HepG2 (cell line): ENCODE results near the gene SRCIN1. TPM values are rescaled to one million over a fixed set of nuclear protein-coding genes. Genes with fewer than 3 reads are reported as not detected.

Experiments
- ATAC-seq: fragments of 200-7000 bp; cut with Tn5 transposase; 3 replicates; pipeline ENCODE4 v1.9.1; 2020; ENCODE audit warnings: mild to moderate bottlenecking, moderate library complexity
- BruUV-seq: library from RNA; stranded (reverse); fragments of 400-500 nt; replicated peaks from 2 replicates; lab custom pipeline; 2021; lab: Mats Ljungman, UMichigan
- CTCF ChIA-PET: fragments of 300-600 bp; formaldehyde crosslinking; extraction: SDS; loops from one replicate; lab custom pipeline; 2021; ENCODE audit warnings: low total read pairs, inconsistent platforms, low intra/inter-chr PET ratio; lab: Yijun Ruan, JAX
- POLR2A ChIA-PET: fragments of 350-600 bp; sonication (Branson Sonifier 250); formaldehyde crosslinking; loops from one replicate; lab custom pipeline; 2020; ENCODE audit warnings: antibody characterized with exemption, inconsistent platforms; lab: Yijun Ruan, JAX
- DNase-seq: peaks from one replicate; pipeline ENCODE4 v3.0.0-alpha.2; 2015; ENCODE audit warnings: low spot score
- FAIRE-seq: peaks from 3 replicates; lab custom pipeline; 2011; peaks lifted over from hg19 to GRCh38; lab: Jason Lieb, UNC
- H2AFZ ChIP-seq: one replicate; pipeline ENCODE4 v1.6.1; 2011; ENCODE audit warnings: low read length, inconsistent platforms
- H3K27ac ChIP-seq: fragments of 300-600 bp; 3 replicates; pipeline ENCODE4 v1.8.0; 2011; ENCODE audit warnings: mixed run types, mild to moderate bottlenecking, mixed read lengths, low read length, inconsistent platforms; ENCODE audit not compliant: insufficient read depth; ENCODE audit errors: extremely low read length
- H3K27me3 ChIP-seq, 2 experiments: fragments of 200-600 bp in 1 of 2; 2 replicates in 1 of 2; 3 replicates in 1 of 2; pipeline versions ENCODE4 v1.6.0 to v1.8.0; 2011; ENCODE audit warnings: low read length in 2 of 2, mild to moderate bottlenecking in 2 of 2, moderate library complexity in 2 of 2, inconsistent platforms in 1 of 2; ENCODE audit not compliant: insufficient read depth in 2 of 2, control insufficient read depth in 1 of 2
- H3K36me3 ChIP-seq, 2 experiments: fragments of 200-600 bp in 1 of 2; replicated peaks in 1 of 2; 2 replicates in 1 of 2; 3 replicates in 1 of 2; pipeline versions ENCODE4 v1.5.1 to v1.8.0; 2011; ENCODE audit warnings: low read length in 2 of 2, inconsistent platforms in 1 of 2; ENCODE audit not compliant: insufficient read depth in 2 of 2, control insufficient read depth in 1 of 2
- H3K4me1 ChIP-seq: 2 replicates; pipeline ENCODE4 v1.5.1; 2012; ENCODE audit warnings: low read length, inconsistent platforms; ENCODE audit not compliant: insufficient read depth
- H3K4me2 ChIP-seq: 2 replicates; pipeline ENCODE4 v1.6.0; 2011; ENCODE audit warnings: low read depth, low read length, inconsistent platforms
- H3K4me3 ChIP-seq, 3 experiments: fragments of 200-600 bp in 1 of 3; sonication (generic), shearing (Covaris generic) in 1 of 3; replicated peaks in 1 of 3; 2 replicates each; pipeline ENCODE4 v1.5.1; 2011 to 2016; ENCODE audit warnings: low read length in 3 of 3, inconsistent platforms in 2 of 3, low read depth in 2 of 3, mild to moderate bottlenecking in 2 of 3, control low read depth in 1 of 3, mixed read lengths in 1 of 3; ENCODE audit not compliant: insufficient read depth in 1 of 3
- H3K79me2 ChIP-seq: one replicate; pipeline ENCODE4 v1.6.1; 2011; ENCODE audit warnings: low read length, inconsistent platforms; ENCODE audit not compliant: insufficient read depth
- H3K9ac ChIP-seq: 2 replicates; pipeline ENCODE4 v1.6.0; 2011; ENCODE audit warnings: mild to moderate bottlenecking, low read depth, low read length, inconsistent platforms; ENCODE audit not compliant: insufficient read depth
- H3K9me3 ChIP-seq: 2 replicates; pipeline ENCODE4 v1.5.1; 2012; ENCODE audit warnings: mild to moderate bottlenecking, low read length
- H4K20me1 ChIP-seq: 2 replicates; pipeline ENCODE4 v1.6.0; 2011; ENCODE audit warnings: inconsistent platforms, mild to moderate bottlenecking, low read length, moderate library complexity; ENCODE audit not compliant: insufficient read depth
- E2F1 ChIP-seq: sonication (generic); formaldehyde crosslinking; IDR thresholded peaks from 2 replicates; pipeline ENCODE4 v1.5.0; 2020; ENCODE audit warnings: missing genetic modification reagents
- MXI1 ChIP-seq: IDR thresholded peaks from 3 replicates; pipeline ENCODE4 v1.6.1; 2012; ENCODE audit warnings: low read depth, low read length, inconsistent platforms, borderline replicate concordance
- SNAPC4 ChIP-seq: sonication (generic); formaldehyde crosslinking; IDR thresholded peaks from 2 replicates; pipeline ENCODE4 v1.4.0; 2020; ENCODE audit warnings: mild to moderate bottlenecking, missing genetic modification reagents
- SOX13 ChIP-seq, 3 experiments: fragments of 450-650 bp in 1 of 3; sonication (generic) in 1 of 3; formaldehyde crosslinking in 1 of 3; IDR thresholded peaks in 2 of 3; conservative IDR thresholded peaks in 1 of 3; 2 replicates each; pipeline versions ENCODE4 v1.5.0 to v1.6.1; 2016 to 2020; ENCODE audit warnings: antibody characterized with exemption in 1 of 3, mild to moderate bottlenecking in 1 of 3, missing compliant biosample characterization in 1 of 3, missing genetic modification reagents in 1 of 3, moderate library complexity in 1 of 3
- SP140L ChIP-seq: sonication (generic); formaldehyde crosslinking; IDR thresholded peaks from 2 replicates; pipeline ENCODE4 v1.4.0; 2020; ENCODE audit warnings: missing genetic modification reagents, borderline replicate concordance
- TEAD2 ChIP-seq: sonication (generic); formaldehyde crosslinking; IDR thresholded peaks from 2 replicates; pipeline ENCODE4 v1.9.0; 2021; ENCODE audit warnings: missing genetic modification reagents
- TEF ChIP-seq: sonication (generic); formaldehyde crosslinking; IDR thresholded peaks from 2 replicates; pipeline ENCODE4 v1.5.0; 2020; ENCODE audit warnings: missing genetic modification reagents
- ZNF337 ChIP-seq: sonication (generic); formaldehyde crosslinking; IDR thresholded peaks from 2 replicates; pipeline ENCODE4 v1.5.1; 2020; ENCODE audit warnings: missing genetic modification reagents, low read depth, mild to moderate bottlenecking, borderline replicate concordance
- ZUFSP ChIP-seq: sonication (generic); formaldehyde crosslinking; IDR thresholded peaks from 2 replicates; pipeline ENCODE4 v1.9.0; 2021; ENCODE audit warnings: missing genetic modification reagents, mild to moderate bottlenecking, borderline replicate concordance
- WGBS: methylation state at CpG from one replicate; pipeline ENCODE4 v1.1.6; 2017; ENCODE audit warnings: low lambda C conversion rate; 5-methylcytosine and 5-hydroxymethylcytosine counted together
- in situ Hi-C: cut with HindIII; loops from 2 replicates; pipeline ENCODE4 v1.10.0; 2017; ENCODE audit warnings: low pct_unique_long_range_greater_than_20kb; ENCODE audit not compliant: extremely low pct_ligation_motif_present
- intact Hi-C: fragments of 100-400 bp; cut with micrococcal nuclease; formaldehyde crosslinking; loops from one replicate; pipeline ENCODE4 v1.10.0; 2022; ENCODE audit not compliant: unreplicated experiment
- polyA plus RNA-seq, 8 experiments: library from polyadenylated mRNA; depleted of rRNA in 3 of 8; stranded (reverse) in 7 of 8; unstranded in 1 of 8; fragments of >200 nt; fragmentation: Illumina TruSeq in 4 of 8; extraction: Trizol in 4 of 8; gene quantifications; 2 replicates each; pipeline versions ENCODE4 v1.2.1 to v1.2.3, GENCODE V29; 2011 to 2016; ENCODE audit warnings: low read depth in 4 of 8, missing spikeins in 1 of 8, mixed read lengths in 1 of 8; ENCODE audit not compliant: insufficient read depth in 1 of 8
- total RNA-seq, 5 experiments: library from RNA; depleted of rRNA; stranded (reverse); fragments of >200 nt; fragmentation: Illumina TruSeq; extraction: Trizol; gene quantifications; 2 replicates each; pipeline ENCODE4 v1.2.3, GENCODE V29; 2016; ENCODE audit warnings: low read depth in 1 of 5
- TF ChIP-seq, protein P1 (sequence below): sonication (generic); formaldehyde crosslinking; IDR thresholded peaks from 2 replicates; pipeline ENCODE4 v1.4.0; 2020; ENCODE audit warnings: missing genetic modification reagents

The SRCIN1 gene
- total and polyA plus RNA-seq, 2 of the 13 experiments (the other 11 are each of a cell fraction or from before 2014, with no cell fraction given), result 1.2 to 9.6 TPM

DNA sequence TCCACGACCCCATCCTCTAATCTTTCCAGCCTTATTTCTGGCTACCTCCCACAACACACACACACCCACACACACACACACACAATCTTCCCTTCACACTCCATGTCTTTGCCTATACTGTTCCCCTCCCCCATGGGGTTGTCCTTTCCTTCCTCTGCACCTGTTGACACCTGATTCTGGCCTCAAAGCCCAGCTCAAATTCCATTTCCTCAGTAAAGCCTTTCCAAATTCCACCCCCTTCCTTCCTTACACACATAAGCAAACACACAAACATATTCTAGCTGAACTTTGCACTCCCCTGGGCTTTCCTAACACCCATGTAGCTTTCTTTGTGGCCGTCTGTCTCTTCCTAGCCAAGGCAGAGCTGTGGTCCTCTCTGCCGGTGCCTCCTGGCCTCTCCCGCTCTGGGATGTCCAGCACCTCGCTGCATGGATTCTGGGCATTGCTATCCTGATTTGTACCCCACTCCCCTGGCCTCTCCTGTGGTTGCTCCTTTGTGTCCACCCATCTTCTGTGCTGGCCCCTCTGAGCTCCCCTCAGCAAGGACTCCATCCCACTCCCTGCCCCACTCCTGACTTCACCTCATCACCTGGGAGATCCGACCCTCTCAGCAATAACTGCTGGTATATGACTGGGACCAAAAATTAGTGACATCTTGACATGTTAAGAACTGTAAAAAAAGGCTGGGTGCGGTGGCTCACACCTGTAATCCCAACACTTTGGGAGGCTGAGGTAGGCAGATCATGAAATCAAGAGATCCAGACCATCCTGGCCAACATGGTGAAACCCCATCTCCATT is 8.4 kb upstream of the SRCIN1 start (continued):
- no peak for TF ChIP-seq TEF (CRISPR knock-in tag)
- no peak for TF ChIP-seq TEAD2 (CRISPR knock-in tag)

DNA sequence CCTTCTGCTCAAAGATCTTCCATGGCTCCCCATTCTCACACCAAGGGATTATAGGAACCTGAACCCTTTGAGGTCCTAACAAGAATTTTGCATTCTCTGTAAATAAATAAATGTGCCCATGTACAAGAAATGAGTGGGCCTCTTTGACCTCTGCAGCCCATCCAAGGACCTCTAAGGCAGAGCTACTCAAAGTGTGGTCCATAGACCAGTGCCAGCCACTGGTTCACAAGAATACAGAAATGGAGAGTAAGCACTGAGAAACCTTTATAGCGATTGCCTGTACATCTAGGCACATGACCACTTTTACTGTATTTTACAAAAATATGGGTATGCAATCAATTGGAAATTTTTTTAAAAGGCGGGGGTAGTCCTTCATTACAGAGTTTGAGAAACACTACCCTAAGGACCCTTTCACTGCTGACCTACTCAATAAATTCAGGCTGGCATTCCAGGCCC is 7.8 kb upstream of the SRCIN1 start:
- H3K79me2 ChIP-seq, result no peaks in the 10 kb centered on the region
- H3K4me1 ChIP-seq, result peaks cover 100% of the 10 kb centered on the region
- intact Hi-C loops, result no loop called here
- BruUV-seq, result TSS peak; percentile 92
- H3K9ac ChIP-seq, result peak overlapping the region; percentile 73
- CTCF ChIA-PET, result interaction anchor here (0.8 to 2.3 kb wide), 3 partner anchors 7 to 50 kb away, joined by 3 to 11 read pairs (median 4); partner anchors contain the start of gene SRCIN1
- no peak overlapping the region for H2AFZ ChIP-seq
- FAIRE-seq, result no peak
- peak overlapping the region; percentile 95 for H3K27ac ChIP-seq
- no peak for DNase-seq
- no peaks in the 10 kb centered on the region for H4K20me1 ChIP-seq
- no peaks in the 10 kb centered on the region for H3K9me3 ChIP-seq
- 7% methylated on average over 2 of the region's 2 CpGs for WGBS
- H3K36me3 ChIP-seq, result no peaks in the 10 kb centered on the region
- POLR2A ChIA-PET, result interaction anchor here (0.9 to 9.0 kb wide), 28 partner anchors 9 to 262 kb away, joined by 3 to 291 read pairs (median 7); partner anchors contain the start of genes EPOP, MLLT6, RPL23 and SOCS7
- H3K27me3 ChIP-seq, result no peaks in the 10 kb centered on the region
- ATAC-seq, result peak; percentile 59
- peak overlapping the region in 1 of 3 experiments; percentile 56; a peak in 1 of 6 replicates for H3K4me3 ChIP-seq
- H3K4me2 ChIP-seq, result peak overlapping the region; percentile 74
- in situ Hi-C loops, result no loop called here
- TF ChIP-seq SP140L (CRISPR knock-in tag) (no peak), SOX13 (IDR thresholded peaks at IDR 0.05) (no peak), SOX13 (CRISPR knock-in tag; conservative IDR thresholded peaks at IDR 0.05 in 1 of 2, IDR thresholded peaks at IDR 0.05 in 1 of 2) (peak in 1 of 2 experiments; percentile 31; a peak in 1 of 4 replicates), MXI1 (no peak), E2F1 (CRISPR knock-in tag) (no peak), SNAPC4 (CRISPR knock-in tag) (0 out of 2 replicates have a peak, but pooled peaks have one; percentile 3), ZUFSP (no peak), ZNF337 (CRISPR knock-in tag) (no peak)
- TF ChIP-seq, protein P1, sequence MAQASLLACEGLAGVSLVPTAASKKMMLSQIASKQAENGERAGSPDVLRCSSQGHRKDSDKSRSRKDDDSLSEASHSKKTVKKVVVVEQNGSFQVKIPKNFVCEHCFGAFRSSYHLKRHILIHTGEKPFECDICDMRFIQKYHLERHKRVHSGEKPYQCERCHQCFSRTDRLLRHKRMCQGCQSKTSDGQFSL (CRISPR knock-in tag), result no peak
